ENCODE data around the gene RFX3.
A peak's percentile ranks its signal among the peaks of the same experiment; 100 is the strongest.
"Not testable (repeated sequence)": the region's sequence is repeated elsewhere in the genome, so short reads cannot be mapped to it uniquely, and the experiment has no call there.

RFX3 gene

DNA sequence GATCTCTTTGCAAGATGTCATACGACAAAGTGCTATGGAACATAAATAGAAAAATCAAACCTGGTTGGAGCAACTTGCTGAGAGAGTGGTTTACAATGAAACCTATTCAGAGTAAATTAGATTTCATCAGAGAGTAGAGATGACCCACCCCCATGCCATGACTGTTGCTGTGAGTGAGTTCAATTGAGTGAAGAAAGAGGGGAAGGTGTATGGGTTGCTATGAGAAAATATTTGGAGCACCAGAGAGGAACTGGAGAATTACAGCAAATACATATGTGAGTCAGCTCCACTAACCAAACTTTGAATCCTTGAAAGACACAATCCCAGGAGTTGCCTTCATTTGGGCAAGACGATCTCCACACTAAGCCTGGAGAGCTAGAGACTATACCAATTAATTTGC is 217.2 kb downstream of the RFX3 start:
- no peak for DNase-seq (ENCODE audit: low read depth)
- TF ChIP-seq, protein P1, sequence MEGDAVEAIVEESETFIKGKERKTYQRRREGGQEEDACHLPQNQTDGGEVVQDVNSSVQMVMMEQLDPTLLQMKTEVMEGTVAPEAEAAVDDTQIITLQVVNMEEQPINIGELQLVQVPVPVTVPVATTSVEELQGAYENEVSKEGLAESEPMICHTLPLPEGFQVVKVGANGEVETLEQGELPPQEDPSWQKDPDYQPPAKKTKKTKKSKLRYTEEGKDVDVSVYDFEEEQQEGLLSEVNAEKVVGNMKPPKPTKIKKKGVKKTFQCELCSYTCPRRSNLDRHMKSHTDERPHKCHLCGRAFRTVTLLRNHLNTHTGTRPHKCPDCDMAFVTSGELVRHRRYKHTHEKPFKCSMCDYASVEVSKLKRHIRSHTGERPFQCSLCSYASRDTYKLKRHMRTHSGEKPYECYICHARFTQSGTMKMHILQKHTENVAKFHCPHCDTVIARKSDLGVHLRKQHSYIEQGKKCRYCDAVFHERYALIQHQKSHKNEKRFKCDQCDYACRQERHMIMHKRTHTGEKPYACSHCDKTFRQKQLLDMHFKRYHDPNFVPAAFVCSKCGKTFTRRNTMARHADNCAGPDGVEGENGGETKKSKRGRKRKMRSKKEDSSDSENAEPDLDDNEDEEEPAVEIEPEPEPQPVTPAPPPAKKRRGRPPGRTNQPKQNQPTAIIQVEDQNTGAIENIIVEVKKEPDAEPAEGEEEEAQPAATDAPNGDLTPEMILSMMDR (IDR thresholded peaks at IDR 0.05; ENCODE audit: insufficient read depth, low read depth, low read length, missing control alignments) = no peak
- no peak overlapping the region for H3K4me3 ChIP-seq (ENCODE audit: low read depth, low read length)

DNA sequence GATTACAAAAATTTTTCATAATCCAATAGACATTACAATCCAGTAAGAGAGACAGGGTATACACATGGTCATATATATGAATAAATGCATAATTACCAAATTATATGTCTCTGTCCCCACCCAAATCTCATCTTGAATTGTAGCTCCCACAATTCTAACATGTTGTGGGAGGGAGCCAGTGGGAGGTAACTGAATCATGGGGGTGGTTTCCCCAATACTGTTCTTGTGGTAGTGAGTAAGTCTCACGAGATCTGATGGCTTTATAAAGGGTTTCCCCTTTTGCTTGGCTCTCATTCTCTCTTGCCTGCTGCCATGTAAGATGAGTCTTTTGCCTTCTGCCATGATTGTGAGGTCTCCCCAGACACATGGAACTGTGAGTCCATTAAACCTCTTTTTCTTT is 221.4 kb downstream of the RFX3 start:
- DNase-seq (ENCODE audit: low read depth); H3K4me3 ChIP-seq (ENCODE audit: low read depth, low read length): not testable (repeated sequence)

DNA sequence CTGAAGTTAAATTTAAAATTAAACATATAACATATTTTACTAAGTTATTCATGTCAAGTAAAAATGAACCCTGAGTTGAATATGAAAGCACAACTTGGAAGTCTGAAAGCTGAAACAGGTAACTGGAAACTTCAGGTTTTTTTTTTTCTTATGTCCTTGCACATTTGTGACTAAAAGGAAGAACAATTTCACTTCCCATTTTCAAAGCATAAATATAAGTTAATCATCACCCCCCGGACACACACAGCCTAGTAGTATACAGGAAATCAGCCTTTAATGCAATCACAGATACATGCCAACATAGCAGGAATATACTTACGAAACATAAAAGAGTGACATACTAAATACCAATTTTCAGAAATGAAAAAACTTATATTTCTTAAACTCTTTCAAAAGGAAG is 225.9 kb downstream of the RFX3 start:
- peak; percentile 67 for DNase-seq (ENCODE audit: low read depth)
- H3K4me3 ChIP-seq (ENCODE audit: low read depth, low read length) = no peak overlapping the region
- TF ChIP-seq, protein P1 (IDR thresholded peaks at IDR 0.05; ENCODE audit: insufficient read depth, low read depth, low read length, missing control alignments) = no peak

DNA sequence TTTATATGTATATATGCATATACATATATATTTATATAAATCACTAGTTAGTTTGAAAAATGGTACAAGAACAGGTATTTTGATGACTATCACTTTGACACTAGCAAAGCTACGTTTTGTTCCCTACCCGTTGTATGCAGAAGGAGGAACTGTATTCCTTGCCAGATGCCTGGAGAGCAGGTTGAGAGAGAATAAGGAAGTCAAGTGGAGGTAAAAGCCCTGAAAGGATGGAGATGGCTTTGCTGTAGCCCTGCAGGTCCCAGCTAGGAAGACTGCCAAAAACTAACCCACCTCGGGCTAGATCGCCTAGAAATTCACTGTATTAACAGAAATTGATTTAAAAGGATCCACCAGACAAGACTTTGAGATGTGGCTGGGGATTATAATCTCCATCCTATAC is 229.3 kb downstream of the RFX3 start:
- TF ChIP-seq, protein P1 (IDR thresholded peaks at IDR 0.05; ENCODE audit: insufficient read depth, low read depth, low read length, missing control alignments) = no peak

DNA sequence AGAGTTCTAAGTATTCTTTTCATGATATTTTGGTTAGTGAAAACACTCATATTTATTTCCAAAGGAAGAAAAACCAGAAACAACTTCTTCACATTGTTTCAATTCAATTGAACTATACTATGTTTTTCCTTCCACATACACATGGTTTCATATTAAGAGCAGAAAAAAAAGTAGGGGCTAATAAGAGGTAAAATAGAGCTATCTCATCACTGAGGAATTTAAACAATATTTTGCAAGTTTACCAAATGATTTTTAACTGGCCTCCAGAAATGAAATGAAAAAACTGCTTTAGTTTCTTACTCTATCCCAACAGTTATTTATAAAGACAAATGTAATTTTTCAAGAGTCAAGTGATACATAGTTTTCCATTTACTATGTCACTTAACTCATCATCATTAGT is 233.5 kb downstream of the RFX3 start:
- no peak for DNase-seq (ENCODE audit: low read depth)
- TF ChIP-seq, protein P1 (IDR thresholded peaks at IDR 0.05; ENCODE audit: insufficient read depth, low read depth, low read length, missing control alignments) = no peak
- H3K4me3 ChIP-seq (ENCODE audit: low read depth, low read length) = no peak overlapping the region

More for the DNA sequence above, 229.3 kb downstream of the RFX3 start:
- H3K4me3 ChIP-seq (ENCODE audit: low read depth, low read length) = no peak overlapping the region
- no peak for DNase-seq (ENCODE audit: low read depth)

DNA sequence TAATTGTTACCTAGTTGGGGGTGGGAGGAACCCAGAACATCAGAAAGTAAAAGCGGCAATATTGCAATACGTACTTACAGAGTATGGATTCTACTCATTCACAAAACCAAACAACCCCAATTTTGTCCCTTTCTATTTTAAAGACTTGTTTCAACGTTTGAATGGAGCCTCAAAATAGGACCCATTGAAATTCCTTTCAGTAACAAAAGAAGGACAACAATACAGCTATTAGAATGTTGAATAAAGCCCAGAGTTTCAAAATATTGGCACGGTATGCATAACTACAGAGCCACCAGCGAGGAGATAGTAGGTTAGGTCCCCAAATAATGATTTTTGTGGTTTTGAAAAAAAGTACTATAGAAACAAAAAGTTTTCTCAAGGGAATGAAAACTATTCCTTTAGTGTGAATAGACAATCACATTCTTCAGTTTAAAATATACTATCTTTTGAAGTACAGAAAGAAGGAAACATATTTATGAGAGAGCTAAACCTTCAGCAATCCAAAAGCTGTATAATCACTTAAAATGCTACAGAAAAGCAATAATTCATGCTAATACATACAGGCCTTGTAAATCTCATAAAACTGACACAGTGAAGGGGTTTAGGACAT is 235.5 kb downstream of the RFX3 start:
- no peak for DNase-seq (ENCODE audit: low read depth)
- no peak overlapping the region for H3K4me3 ChIP-seq (ENCODE audit: low read depth, low read length)
- TF ChIP-seq, protein P1 (IDR thresholded peaks at IDR 0.05; ENCODE audit: insufficient read depth, low read depth, low read length, missing control alignments) = no peak

DNA sequence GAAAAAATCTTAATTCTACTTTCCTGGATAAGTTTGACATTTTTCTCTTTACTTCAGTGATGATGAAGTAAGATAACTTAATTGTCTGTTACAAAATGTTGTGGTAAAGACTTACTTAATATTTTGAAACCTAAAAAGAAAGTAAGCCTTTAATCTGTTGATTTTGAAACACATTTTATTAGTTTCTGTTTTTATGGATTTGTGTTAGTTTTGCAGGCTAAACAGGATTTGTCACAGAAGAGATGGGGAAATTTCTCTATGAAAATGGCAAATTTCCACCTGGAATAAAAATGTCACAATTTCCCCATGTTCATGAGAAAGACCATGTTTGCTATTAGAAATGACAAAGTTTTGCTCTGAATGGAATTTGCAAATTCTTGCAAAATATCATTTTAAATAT is 237.1 kb downstream of the RFX3 start:
- H3K4me3 ChIP-seq (ENCODE audit: low read depth, low read length) = no peak overlapping the region
- DNase-seq (ENCODE audit: low read depth) = no peak
- TF ChIP-seq, protein P1 (IDR thresholded peaks at IDR 0.05; ENCODE audit: insufficient read depth, low read depth, low read length, missing control alignments) = no peak
